KOPT-K1 (cell line): Measurements from ENCODE around the gene CAB39L.

Experiments
- H3K27ac ChIP-seq: fragments of 200-600 bp; sonication (generic); 2 replicates; pipeline ENCODE4 v1.5.1; 2016; ENCODE audit warnings: antibody characterized with exemption, mild to moderate bottlenecking, low read depth, low read length; ENCODE audit not compliant: poor library complexity, severe bottlenecking
- H3K36me3 ChIP-seq: fragments of 200-600 bp; sonication (generic); 2 replicates; pipeline ENCODE4 v1.5.1; 2017; ENCODE audit warnings: antibody characterized with exemption, mild to moderate bottlenecking, low read length, moderate library complexity; ENCODE audit not compliant: insufficient read depth
- H3K9me3 ChIP-seq: fragments of 200-600 bp; sonication (generic); 2 replicates; pipeline ENCODE4 v1.5.1; 2017; ENCODE audit warnings: antibody characterized with exemption, low read length, mild to moderate bottlenecking; ENCODE audit not compliant: insufficient read depth, poor library complexity, severe bottlenecking

Gene CAB39L

GRCh38 chr13:49399801-49400472 is 43.9 kb downstream of the CAB39L start:
- peaks cover 7% of the 10 kb centered on the region for H3K9me3 ChIP-seq
- no peak overlapping the region for H3K27ac ChIP-seq
- H3K36me3 ChIP-seq = no peaks in the 10 kb centered on the region

- Histone ChIP-seq H3K27ac (no peak overlapping the region), H3K36me3 (no peaks in the 10 kb centered on the region), H3K9me3 (no peaks in the 10 kb centered on the region)
Measured at GRCh38 chr13:49395878-49396380, 47.9 kb downstream of the CAB39L start.

- Histone ChIP-seq H3K27ac (no peak overlapping the region), H3K9me3 (no peaks in the 10 kb centered on the region), H3K36me3 (no peaks in the 10 kb centered on the region)
Measured at GRCh38 chr13:49395451-49395865, 48.4 kb downstream of the CAB39L start.

GRCh38 chr13:49388091-49388635 is 55.7 kb downstream of the CAB39L start:
- Histone ChIP-seq H3K36me3 (no peaks in the 10 kb centered on the region), H3K9me3 (no peaks in the 10 kb centered on the region), H3K27ac (no peak overlapping the region)

GRCh38 chr13:49386664-49387063 is 57.2 kb downstream of the CAB39L start:
- Histone ChIP-seq H3K27ac (no peak overlapping the region), H3K36me3 (no peaks in the 10 kb centered on the region), H3K9me3 (no peaks in the 10 kb centered on the region)

- H3K36me3 ChIP-seq = no peaks in the 10 kb centered on the region
- H3K27ac ChIP-seq = no peak overlapping the region
- peaks cover 3% of the 10 kb centered on the region for H3K9me3 ChIP-seq
Measured at GRCh38 chr13:49376121-49376520, 67.7 kb downstream of the CAB39L start.

GRCh38 chr13:49374585-49375290 is 69.1 kb downstream of the CAB39L start:
- H3K27ac ChIP-seq = no peak overlapping the region
- H3K36me3 ChIP-seq = no peaks in the 10 kb centered on the region
- H3K9me3 ChIP-seq = peaks cover 3% of the 10 kb centered on the region

GRCh38 chr13:49373716-49374115 is 70.1 kb downstream of the CAB39L start:
- Histone ChIP-seq H3K27ac (no peak overlapping the region), H3K36me3 (no peaks in the 10 kb centered on the region), H3K9me3 (peaks cover 3% of the 10 kb centered on the region)

GRCh38 chr13:49371943-49372613 is 71.8 kb downstream of the CAB39L start:
- no peak overlapping the region for H3K27ac ChIP-seq
- H3K9me3 ChIP-seq = peaks cover 3% of the 10 kb centered on the region

GRCh38 chr13:49370371-49370770 is 73.5 kb downstream of the CAB39L start:
- H3K9me3 ChIP-seq = no peaks in the 10 kb centered on the region
- no peaks in the 10 kb centered on the region for H3K36me3 ChIP-seq
- no peak overlapping the region for H3K27ac ChIP-seq

More at GRCh38 chr13:49371943-49372613, 71.8 kb downstream of the CAB39L start:
- H3K36me3 ChIP-seq = no peaks in the 10 kb centered on the region

GRCh38 chr13:49369866-49370265 is 74.0 kb downstream of the CAB39L start:
- no peaks in the 10 kb centered on the region for H3K36me3 ChIP-seq
- no peak overlapping the region for H3K27ac ChIP-seq

GRCh38 chr13:49368688-49369087 is 75.2 kb downstream of the CAB39L start:
- H3K27ac ChIP-seq = no peak overlapping the region
- no peaks in the 10 kb centered on the region for H3K36me3 ChIP-seq
- peaks cover 3% of the 10 kb centered on the region for H3K9me3 ChIP-seq

More at GRCh38 chr13:49369866-49370265, 74.0 kb downstream of the CAB39L start:
- no peaks in the 10 kb centered on the region for H3K9me3 ChIP-seq

GRCh38 chr13:49367640-49368422 is 76.0 kb downstream of the CAB39L start:
- Histone ChIP-seq H3K36me3 (no peaks in the 10 kb centered on the region), H3K9me3 (peaks cover 10% of the 10 kb centered on the region), H3K27ac (no peak overlapping the region)

- no peak overlapping the region for H3K27ac ChIP-seq
- peaks cover 11% of the 10 kb centered on the region for H3K9me3 ChIP-seq
Measured at GRCh38 chr13:49366841-49367240, 77.0 kb downstream of the CAB39L start.

More at GRCh38 chr13:49366841-49367240, 77.0 kb downstream of the CAB39L start:
- no peaks in the 10 kb centered on the region for H3K36me3 ChIP-seq
